HEK293 (cell line): ENCODE data around the gene KTN1.

ENCODE experiments used
- CTCF ChIA-PET: fragments of 350-600 bp; formaldehyde crosslinking; extraction: SDS; loops from one replicate; lab custom pipeline; 2021; ENCODE audit warnings: antibody characterized with exemption; lab: Yijun Ruan, JAX
- POLR2A ChIA-PET: fragments of 300-600 bp; formaldehyde crosslinking; extraction: SDS; loops from one replicate; lab custom pipeline; 2020; ENCODE audit warnings: antibody characterized with exemption, inconsistent platforms; lab: Yijun Ruan, JAX
- H3K27ac ChIP-seq: fragments of 200-500 bp; sonication (Bioruptor generic); 2 replicates; pipeline ENCODE4 v1.5.1; 2014; ENCODE audit warnings: low read depth, low read length, control low read depth, inconsistent platforms; ENCODE audit errors: extremely low read depth
- H3K36me3 ChIP-seq, 2 experiments: fragments of 200-500 bp in 1 of 2; sonication (Bioruptor generic) in 1 of 2; 1 replicate in 1 of 2; 2 replicates in 1 of 2; pipeline ENCODE4 v1.5.1; 2014 to 2017; ENCODE audit warnings: inconsistent platforms in 2 of 2, low read length in 2 of 2; ENCODE audit not compliant: control insufficient read depth in 2 of 2, insufficient read depth in 1 of 2
- H3K4me1 ChIP-seq: fragments of 200-500 bp; sonication (Bioruptor generic); 2 replicates; pipeline ENCODE4 v1.5.1; 2014; ENCODE audit warnings: mild to moderate bottlenecking, low read length, inconsistent platforms; ENCODE audit not compliant: control insufficient read depth, insufficient read depth
- H3K4me3 ChIP-seq: 2 replicates; pipeline ENCODE4 v1.5.1; 2011; ENCODE audit warnings: low read depth, mild to moderate bottlenecking, control low read depth, low read length, moderate library complexity
- H3K9me3 ChIP-seq: fragments of 200-500 bp; sonication (Bioruptor generic); 2 replicates; pipeline ENCODE4 v1.5.1; 2014; ENCODE audit warnings: low read depth, low read length, inconsistent platforms; ENCODE audit not compliant: control insufficient read depth, insufficient read depth
- GLIS2 ChIP-seq: fragments of 450-650 bp; formaldehyde crosslinking; IDR thresholded peaks from 2 replicates; pipeline ENCODE4 v1.5.1; 2016; ENCODE audit warnings: missing biosample characterization, missing genetic modification characterization
- ZBTB20 ChIP-seq: fragments of 450-650 bp; formaldehyde crosslinking; IDR thresholded peaks from 2 replicates; pipeline ENCODE4 v1.5.1; 2016; ENCODE audit warnings: missing biosample characterization, missing genetic modification characterization
- ZIC2 ChIP-seq: fragments of 450-650 bp; formaldehyde crosslinking; IDR thresholded peaks from 2 replicates; pipeline ENCODE4 v1.5.1; 2016; ENCODE audit warnings: missing biosample characterization, missing genetic modification characterization
- ZNF19 ChIP-seq: fragments of 450-650 bp; formaldehyde crosslinking; IDR thresholded peaks from 2 replicates; pipeline ENCODE4; 2016; ENCODE audit warnings: missing biosample characterization, missing genetic modification characterization, low read depth
- ZNF23 ChIP-seq: fragments of 450-650 bp; formaldehyde crosslinking; IDR thresholded peaks from 2 replicates; pipeline ENCODE4 v1.5.1; 2016; ENCODE audit warnings: missing biosample characterization, missing genetic modification characterization, borderline replicate concordance
- ZNF266 ChIP-seq: fragments of 450-650 bp; formaldehyde crosslinking; IDR thresholded peaks from 2 replicates; pipeline ENCODE4 v1.5.1; 2016; ENCODE audit warnings: missing biosample characterization, missing genetic modification characterization, low read depth
- ZNF311 ChIP-seq: fragments of 450-650 bp; formaldehyde crosslinking; IDR thresholded peaks from 2 replicates; pipeline ENCODE4 v1.5.1; 2017; ENCODE audit warnings: missing biosample characterization, missing genetic modification characterization, borderline replicate concordance
- ZNF324 ChIP-seq: fragments of 450-650 bp; formaldehyde crosslinking; IDR thresholded peaks from 2 replicates; pipeline ENCODE4 v1.5.1; 2016; ENCODE audit warnings: missing biosample characterization, missing genetic modification characterization
- ZNF560 ChIP-seq: fragments of 450-650 bp; formaldehyde crosslinking; IDR thresholded peaks from 2 replicates; pipeline ENCODE4 v1.5.1; 2017; ENCODE audit warnings: missing biosample characterization, missing genetic modification characterization, borderline replicate concordance
- ZNF596 ChIP-seq: fragments of 450-650 bp; IDR thresholded peaks from 2 replicates; pipeline ENCODE4 v1.5.0; 2018; ENCODE audit warnings: missing biosample characterization, mild to moderate bottlenecking, missing genetic modification characterization, moderate library complexity
- ZNF777 ChIP-seq: fragments of 450-650 bp; formaldehyde crosslinking; IDR thresholded peaks from 2 replicates; pipeline ENCODE4 v1.5.1; 2017; ENCODE audit warnings: missing biosample characterization, missing genetic modification characterization, borderline replicate concordance
- TF ChIP-seq, protein P1 (sequence below): fragments of 450-650 bp; formaldehyde crosslinking; IDR thresholded peaks from 2 replicates; pipeline ENCODE4 v1.5.1; 2017; ENCODE audit warnings: missing biosample characterization, missing genetic modification characterization
- TF ChIP-seq, protein P2 (sequence below): fragments of 450-650 bp; formaldehyde crosslinking; IDR thresholded peaks from 2 replicates; pipeline ENCODE4 v1.5.1; 2016; ENCODE audit warnings: missing biosample characterization, missing genetic modification characterization, borderline replicate concordance
- TF ChIP-seq, protein P3 (sequence below): fragments of 450-650 bp; formaldehyde crosslinking; IDR thresholded peaks from 2 replicates; pipeline ENCODE4 v1.5.1; 2016; ENCODE audit warnings: missing biosample characterization, missing genetic modification characterization
- TF ChIP-seq, protein P4 (sequence below): fragments of 450-650 bp; formaldehyde crosslinking; IDR thresholded peaks from 2 replicates; pipeline ENCODE4 v1.5.1; 2017; ENCODE audit warnings: missing biosample characterization, missing genetic modification characterization
- TF ChIP-seq, protein P5 (sequence below): fragments of 450-650 bp; formaldehyde crosslinking; IDR thresholded peaks from 2 replicates; pipeline ENCODE4 v1.5.1; 2016; ENCODE audit warnings: missing biosample characterization, missing genetic modification characterization
- TF ChIP-seq, protein P6 (sequence below): fragments of 450-650 bp; formaldehyde crosslinking; IDR thresholded peaks from 2 replicates; pipeline ENCODE4 v1.5.1; 2016; ENCODE audit warnings: missing biosample characterization, missing genetic modification characterization

Gene KTN1

DNA sequence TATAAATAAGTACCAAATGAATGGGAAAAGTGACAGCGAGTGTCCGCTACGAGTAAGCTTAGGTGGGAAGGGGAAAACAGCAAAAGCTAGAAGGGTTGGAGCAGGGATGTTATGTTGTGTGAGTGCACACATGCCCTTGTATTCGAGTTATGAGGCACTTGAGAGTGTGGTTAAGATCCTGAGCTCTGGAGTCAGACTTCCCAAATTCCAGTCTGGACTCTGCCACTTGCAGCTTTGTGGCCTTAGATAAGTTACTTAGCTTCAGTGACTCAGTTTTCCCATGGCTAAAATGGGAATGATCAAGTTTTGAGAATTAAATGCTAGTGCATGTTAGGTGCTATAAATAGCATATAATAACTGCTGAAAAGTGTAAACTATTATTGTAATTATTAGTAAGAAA, 44.9 kb downstream of the KTN1 start:
- H3K36me3 ChIP-seq: peaks cover 26 to 65% of the 10 kb centered on the region in 2 experiments
- CTCF ChIA-PET: interaction anchor here (0.6 kb wide), 2 partner anchors 23 to 104 kb away, joined by 3 to 4 read pairs; no protein-coding TSS in a partner anchor

More for the DNA sequence above, 44.9 kb downstream of the KTN1 start:
- TF ChIP-seq, protein P1, sequence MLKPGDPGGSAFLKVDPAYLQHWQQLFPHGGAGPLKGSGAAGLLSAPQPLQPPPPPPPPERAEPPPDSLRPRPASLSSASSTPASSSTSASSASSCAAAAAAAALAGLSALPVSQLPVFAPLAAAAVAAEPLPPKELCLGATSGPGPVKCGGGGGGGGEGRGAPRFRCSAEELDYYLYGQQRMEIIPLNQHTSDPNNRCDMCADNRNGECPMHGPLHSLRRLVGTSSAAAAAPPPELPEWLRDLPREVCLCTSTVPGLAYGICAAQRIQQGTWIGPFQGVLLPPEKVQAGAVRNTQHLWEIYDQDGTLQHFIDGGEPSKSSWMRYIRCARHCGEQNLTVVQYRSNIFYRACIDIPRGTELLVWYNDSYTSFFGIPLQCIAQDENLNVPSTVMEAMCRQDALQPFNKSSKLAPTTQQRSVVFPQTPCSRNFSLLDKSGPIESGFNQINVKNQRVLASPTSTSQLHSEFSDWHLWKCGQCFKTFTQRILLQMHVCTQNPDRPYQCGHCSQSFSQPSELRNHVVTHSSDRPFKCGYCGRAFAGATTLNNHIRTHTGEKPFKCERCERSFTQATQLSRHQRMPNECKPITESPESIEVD (tag by site-specific recombination): no peak
- TF ChIP-seq GLIS2 (tag by site-specific recombination): no peak
- TF ChIP-seq ZNF777 (tag by site-specific recombination): no peak
- no peak for TF ChIP-seq ZNF324 (tag by site-specific recombination)
- TF ChIP-seq ZIC2 (tag by site-specific recombination): no peak
- TF ChIP-seq, protein P2, sequence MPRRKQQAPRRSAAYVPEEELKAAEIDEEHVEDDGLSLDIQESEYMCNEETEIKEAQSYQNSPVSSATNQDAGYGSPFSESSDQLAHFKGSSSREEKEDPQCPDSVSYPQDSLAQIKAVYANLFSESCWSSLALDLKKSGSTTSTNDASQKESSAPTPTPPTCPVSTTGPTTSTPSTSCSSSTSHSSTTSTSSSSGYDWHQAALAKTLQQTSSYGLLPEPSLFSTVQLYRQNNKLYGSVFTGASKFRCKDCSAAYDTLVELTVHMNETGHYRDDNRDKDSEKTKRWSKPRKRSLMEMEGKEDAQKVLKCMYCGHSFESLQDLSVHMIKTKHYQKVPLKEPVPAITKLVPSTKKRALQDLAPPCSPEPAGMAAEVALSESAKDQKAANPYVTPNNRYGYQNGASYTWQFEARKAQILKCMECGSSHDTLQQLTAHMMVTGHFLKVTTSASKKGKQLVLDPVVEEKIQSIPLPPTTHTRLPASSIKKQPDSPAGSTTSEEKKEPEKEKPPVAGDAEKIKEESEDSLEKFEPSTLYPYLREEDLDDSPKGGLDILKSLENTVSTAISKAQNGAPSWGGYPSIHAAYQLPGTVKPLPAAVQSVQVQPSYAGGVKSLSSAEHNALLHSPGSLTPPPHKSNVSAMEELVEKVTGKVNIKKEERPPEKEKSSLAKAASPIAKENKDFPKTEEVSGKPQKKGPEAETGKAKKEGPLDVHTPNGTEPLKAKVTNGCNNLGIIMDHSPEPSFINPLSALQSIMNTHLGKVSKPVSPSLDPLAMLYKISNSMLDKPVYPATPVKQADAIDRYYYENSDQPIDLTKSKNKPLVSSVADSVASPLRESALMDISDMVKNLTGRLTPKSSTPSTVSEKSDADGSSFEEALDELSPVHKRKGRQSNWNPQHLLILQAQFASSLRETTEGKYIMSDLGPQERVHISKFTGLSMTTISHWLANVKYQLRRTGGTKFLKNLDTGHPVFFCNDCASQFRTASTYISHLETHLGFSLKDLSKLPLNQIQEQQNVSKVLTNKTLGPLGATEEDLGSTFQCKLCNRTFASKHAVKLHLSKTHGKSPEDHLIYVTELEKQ (tag by site-specific recombination): no peak
- TF ChIP-seq ZNF596 (tag by site-specific recombination): no peak
- TF ChIP-seq, protein P3, sequence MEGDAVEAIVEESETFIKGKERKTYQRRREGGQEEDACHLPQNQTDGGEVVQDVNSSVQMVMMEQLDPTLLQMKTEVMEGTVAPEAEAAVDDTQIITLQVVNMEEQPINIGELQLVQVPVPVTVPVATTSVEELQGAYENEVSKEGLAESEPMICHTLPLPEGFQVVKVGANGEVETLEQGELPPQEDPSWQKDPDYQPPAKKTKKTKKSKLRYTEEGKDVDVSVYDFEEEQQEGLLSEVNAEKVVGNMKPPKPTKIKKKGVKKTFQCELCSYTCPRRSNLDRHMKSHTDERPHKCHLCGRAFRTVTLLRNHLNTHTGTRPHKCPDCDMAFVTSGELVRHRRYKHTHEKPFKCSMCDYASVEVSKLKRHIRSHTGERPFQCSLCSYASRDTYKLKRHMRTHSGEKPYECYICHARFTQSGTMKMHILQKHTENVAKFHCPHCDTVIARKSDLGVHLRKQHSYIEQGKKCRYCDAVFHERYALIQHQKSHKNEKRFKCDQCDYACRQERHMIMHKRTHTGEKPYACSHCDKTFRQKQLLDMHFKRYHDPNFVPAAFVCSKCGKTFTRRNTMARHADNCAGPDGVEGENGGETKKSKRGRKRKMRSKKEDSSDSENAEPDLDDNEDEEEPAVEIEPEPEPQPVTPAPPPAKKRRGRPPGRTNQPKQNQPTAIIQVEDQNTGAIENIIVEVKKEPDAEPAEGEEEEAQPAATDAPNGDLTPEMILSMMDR (tag by site-specific recombination): no peak
- TF ChIP-seq ZNF560: no peak
- no peak for TF ChIP-seq ZNF23 (tag by site-specific recombination)
- no peak for TF ChIP-seq ZNF311 (tag by site-specific recombination)
- no peak for TF ChIP-seq ZNF266
- no peak for TF ChIP-seq ZNF19 (tag by site-specific recombination)
- TF ChIP-seq, protein P4, sequence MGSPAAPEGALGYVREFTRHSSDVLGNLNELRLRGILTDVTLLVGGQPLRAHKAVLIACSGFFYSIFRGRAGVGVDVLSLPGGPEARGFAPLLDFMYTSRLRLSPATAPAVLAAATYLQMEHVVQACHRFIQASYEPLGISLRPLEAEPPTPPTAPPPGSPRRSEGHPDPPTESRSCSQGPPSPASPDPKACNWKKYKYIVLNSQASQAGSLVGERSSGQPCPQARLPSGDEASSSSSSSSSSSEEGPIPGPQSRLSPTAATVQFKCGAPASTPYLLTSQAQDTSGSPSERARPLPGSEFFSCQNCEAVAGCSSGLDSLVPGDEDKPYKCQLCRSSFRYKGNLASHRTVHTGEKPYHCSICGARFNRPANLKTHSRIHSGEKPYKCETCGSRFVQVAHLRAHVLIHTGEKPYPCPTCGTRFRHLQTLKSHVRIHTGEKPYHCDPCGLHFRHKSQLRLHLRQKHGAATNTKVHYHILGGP: no peak
- TF ChIP-seq, protein P5, sequence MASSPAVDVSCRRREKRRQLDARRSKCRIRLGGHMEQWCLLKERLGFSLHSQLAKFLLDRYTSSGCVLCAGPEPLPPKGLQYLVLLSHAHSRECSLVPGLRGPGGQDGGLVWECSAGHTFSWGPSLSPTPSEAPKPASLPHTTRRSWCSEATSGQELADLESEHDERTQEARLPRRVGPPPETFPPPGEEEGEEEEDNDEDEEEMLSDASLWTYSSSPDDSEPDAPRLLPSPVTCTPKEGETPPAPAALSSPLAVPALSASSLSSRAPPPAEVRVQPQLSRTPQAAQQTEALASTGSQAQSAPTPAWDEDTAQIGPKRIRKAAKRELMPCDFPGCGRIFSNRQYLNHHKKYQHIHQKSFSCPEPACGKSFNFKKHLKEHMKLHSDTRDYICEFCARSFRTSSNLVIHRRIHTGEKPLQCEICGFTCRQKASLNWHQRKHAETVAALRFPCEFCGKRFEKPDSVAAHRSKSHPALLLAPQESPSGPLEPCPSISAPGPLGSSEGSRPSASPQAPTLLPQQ (tag by site-specific recombination): no peak
- TF ChIP-seq, protein P6, sequence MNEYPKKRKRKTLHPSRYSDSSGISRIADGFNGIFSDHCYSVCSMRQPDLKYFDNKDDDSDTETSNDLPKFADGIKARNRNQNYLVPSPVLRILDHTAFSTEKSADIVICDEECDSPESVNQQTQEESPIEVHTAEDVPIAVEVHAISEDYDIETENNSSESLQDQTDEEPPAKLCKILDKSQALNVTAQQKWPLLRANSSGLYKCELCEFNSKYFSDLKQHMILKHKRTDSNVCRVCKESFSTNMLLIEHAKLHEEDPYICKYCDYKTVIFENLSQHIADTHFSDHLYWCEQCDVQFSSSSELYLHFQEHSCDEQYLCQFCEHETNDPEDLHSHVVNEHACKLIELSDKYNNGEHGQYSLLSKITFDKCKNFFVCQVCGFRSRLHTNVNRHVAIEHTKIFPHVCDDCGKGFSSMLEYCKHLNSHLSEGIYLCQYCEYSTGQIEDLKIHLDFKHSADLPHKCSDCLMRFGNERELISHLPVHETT: no peak
- TF ChIP-seq ZBTB20 (tag by site-specific recombination): no peak
- Histone ChIP-seq H3K27ac (no peak overlapping the region), H3K9me3 (no peaks in the 10 kb centered on the region), H3K4me1 (peaks cover 7% of the 10 kb centered on the region; the same call in 1 of the 2 replicates), H3K4me3 (no peak overlapping the region)
- POLR2A ChIA-PET: interaction anchor here (0.6 kb wide), 1 partner anchor 163 kb away, joined by 6 read pairs; no protein-coding TSS in a partner anchor
